Endothelial cell of coronary artery (primary cell): ENCODE results near the gene ACCS. TPM values are rescaled to one million over a fixed set of nuclear protein-coding genes. Genes with fewer than 3 reads are reported as not detected.

Experiments
- total RNA-seq: library from RNA; depleted of rRNA; stranded (reverse); fragments of >200 nt; gene quantifications from 2 replicates; pipeline ENCODE4 v1.2.3, GENCODE V29; 2014

The ACCS gene
- total RNA-seq = 3.1 and 5.7 TPM in 2 replicates

GRCh38 chr11:44065841-44066731, at the start of gene ACCS:
Gene ACCS, plus strand, starts transcription at chr11:44066270. Its CDS starts 1,358 bp downstream, at chr11:44067628.

GRCh38 chr11:44047931-44048431, 18.1 kb upstream of the ACCS start, which contains the start of gene ACCSL:
Gene ACCSL, plus strand, starts transcription at chr11:44047981. Its CDS starts 56 bp downstream, at chr11:44048037.

GRCh38 chr11:44095506-44096359, 29.7 kb downstream of the ACCS start, which contains the start of gene EXT2:
Gene EXT2, plus strand, starts transcription at chr11:44095678. Its CDS starts 12,035 bp downstream, at chr11:44107713.

Other genes with a start within 250 kb of the ACCS start
- 28.3 and 40.7 TPM in 2 replicates for gene ALKBH3, start 185.4 kb upstream of the ACCS start, total RNA-seq
- gene C11orf96, start 123.6 kb upstream of the ACCS start, total RNA-seq = 1.6 and 8.8 TPM in 2 replicates
- not detected in 2 replicates for gene ACCSL, start 18.3 kb upstream of the ACCS start, total RNA-seq
- gene EXT2, start 29.4 kb downstream of the ACCS start, total RNA-seq = 64.7 and 126 TPM in 2 replicates
- not detected in 2 replicates for gene ALX4, start 243.9 kb downstream of the ACCS start, total RNA-seq